GM18511 (cell line): ENCODE data around the gene GNL2.
"Not testable (repeated sequence)": the region's sequence is repeated elsewhere in the genome, so short reads cannot be mapped to it uniquely, and the experiment has no call there.

Source experiments
- ATAC-seq: cut with Tn5 transposase; IDR thresholded peaks from one replicate; pipeline ENCODE4 v1.9.1; 2021; ENCODE audit warnings: mild to moderate bottlenecking, moderate library complexity; ENCODE audit not compliant: unreplicated experiment

The GNL2 gene

DNA sequence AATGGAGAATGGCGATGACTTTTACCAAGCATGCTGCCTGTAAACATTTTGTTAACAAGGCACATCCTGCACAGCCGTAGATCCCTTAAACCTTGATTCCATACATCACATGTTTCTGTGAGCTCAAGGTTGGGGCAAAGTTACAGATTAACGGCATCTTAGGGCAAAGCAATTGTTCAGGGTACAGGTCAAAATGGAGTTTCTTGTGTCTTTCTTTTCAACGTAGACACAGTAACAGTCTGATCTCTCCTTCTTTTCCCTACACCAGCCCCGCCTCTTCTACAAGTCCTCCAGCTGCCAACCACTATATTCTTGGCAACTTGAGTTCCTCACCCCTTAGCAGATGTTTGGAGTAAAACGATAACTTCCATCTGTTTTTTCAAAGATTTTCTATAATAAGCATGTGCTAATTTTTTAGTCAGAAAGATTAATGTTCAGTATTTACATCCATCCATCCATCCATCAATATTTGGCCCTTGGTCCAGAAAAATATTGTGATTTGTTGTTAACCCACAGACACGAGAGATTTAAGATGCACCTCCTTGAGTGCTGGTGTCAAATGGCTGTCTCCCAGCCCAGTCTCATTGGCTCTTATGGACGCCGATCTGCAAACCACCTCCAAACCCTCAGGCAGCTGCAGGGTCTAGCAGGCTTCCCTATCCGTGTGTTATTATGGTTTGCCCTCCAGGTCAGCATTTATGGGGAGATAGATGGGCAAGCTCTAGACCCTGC, 35.2 kb downstream of the GNL2 start:
- no peak for ATAC-seq

- not testable (repeated sequence) for ATAC-seq
These were observed 35.8 kb downstream of the GNL2 start for GRCh38 chr1:37559957-37560379.

DNA sequence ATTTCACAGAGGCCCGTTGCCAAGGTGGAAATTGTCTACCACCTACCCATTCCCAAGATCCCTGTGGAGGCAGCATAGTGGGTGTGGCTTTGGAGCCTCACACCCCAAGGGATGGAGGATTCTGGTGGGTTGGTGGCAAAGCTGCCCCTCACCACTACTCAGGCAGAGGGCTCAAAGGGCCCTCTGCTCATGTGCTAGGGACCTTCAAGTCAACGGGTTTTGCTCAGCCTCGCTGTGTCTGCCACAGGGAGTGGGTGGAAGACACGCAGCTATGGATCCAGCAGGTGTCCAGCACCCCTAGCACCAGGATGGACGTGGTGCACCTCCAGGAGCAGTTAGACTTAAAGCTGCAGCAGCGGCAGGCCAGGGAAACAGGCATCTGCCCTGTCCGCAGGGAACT, 36.7 kb downstream of the GNL2 start:
- no peak for ATAC-seq

DNA sequence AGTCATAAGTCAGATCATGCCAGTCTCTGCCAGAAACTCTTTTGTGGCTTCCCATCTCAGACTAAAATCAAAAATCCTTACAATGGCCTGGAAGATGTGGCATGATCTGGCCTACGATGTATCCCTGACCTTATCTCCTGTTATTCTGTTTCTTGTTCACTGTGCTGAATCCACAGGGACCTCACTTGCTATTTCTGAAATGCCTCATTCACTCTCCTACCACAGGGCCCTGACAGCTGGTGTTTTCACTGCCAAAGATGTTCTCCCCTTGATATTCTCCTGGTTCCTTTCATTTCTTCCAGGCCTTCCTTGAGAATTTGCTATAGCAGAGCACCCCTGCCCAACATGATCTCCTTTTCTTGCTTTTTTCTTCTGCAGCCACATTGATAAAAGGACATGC, 37.3 kb downstream of the GNL2 start:
- ATAC-seq: no peak

GRCh38 chr1:37557402-37557801, 38.3 kb downstream of the GNL2 start:
- ATAC-seq: no peak

GRCh38 chr1:37556712-37557196, 39.0 kb downstream of the GNL2 start, which contains the start of gene DNALI1:
Gene DNALI1 (plus strand): TSS chr1:37556940. CDS start chr1:37556995, 55 bp downstream.
- no peak for ATAC-seq

DNA sequence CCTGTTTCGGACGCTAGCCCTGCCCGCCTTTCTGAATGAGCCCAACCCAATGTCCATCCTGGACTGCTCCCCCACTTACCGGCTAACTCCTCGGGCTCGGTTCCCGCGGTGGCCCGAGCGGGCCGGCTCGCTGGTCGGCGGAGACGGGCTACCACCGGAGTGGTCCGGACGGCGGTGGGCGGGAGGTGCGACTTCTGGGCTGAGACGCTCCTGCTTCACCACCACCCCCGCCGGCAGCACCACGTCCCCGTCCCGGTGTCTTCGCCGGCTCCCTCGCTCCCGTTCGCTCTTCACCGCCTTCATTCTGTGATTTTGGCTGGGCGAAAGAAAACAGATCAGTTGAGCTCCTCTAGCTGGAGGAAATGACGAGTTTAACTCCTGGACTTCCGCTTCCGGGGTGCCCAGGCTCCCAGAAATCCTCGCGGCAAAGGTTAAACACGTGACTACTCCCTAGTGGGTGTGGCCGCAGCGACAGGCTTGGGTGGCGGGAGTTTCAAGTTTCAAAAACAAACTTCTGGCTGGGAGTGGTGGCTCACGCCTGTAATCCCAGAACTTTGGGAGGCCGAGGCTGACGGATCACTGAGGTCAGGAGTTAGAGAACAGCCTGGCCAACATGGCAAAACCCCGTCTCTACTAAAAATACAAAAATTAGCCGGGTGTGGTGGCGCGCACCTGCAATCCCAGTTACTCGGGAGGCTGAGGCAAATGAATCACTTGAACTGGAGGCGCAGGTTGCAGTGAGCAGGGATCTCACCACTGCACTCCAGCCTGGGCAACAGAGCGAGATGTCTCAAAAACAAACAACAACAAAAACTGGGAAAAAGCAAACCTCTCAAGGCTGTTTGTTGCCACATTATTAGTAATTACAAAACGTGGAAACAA, 41.6 kb downstream of the GNL2 start, which contains the start of gene SNIP1:
SNIP1 (minus strand) TSS at position 367 of the 882 bp plus-strand sequence; CDS start at position 303, 64 bp downstream.
- ATAC-seq: peak; percentile 72

DNA sequence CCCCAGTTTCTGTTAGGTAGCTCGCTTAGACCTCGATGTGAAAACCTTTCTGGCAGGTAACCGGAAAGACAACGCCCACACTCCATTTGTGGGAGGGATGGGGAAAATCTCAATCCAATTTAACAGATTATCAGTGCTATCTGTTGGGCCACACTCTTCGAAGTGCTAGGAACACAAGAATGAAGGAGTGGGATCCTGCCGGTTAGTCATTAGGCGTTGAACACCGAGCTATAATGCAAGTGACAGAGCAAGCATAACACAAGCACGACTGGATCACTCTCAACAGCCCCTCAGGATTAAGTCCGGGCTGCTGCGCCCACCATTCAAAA, 42.2 kb downstream of the GNL2 start:
- ATAC-seq: no peak

GRCh38 chr1:37549341-37549740, 46.4 kb downstream of the GNL2 start:
- no peak for ATAC-seq

DNA sequence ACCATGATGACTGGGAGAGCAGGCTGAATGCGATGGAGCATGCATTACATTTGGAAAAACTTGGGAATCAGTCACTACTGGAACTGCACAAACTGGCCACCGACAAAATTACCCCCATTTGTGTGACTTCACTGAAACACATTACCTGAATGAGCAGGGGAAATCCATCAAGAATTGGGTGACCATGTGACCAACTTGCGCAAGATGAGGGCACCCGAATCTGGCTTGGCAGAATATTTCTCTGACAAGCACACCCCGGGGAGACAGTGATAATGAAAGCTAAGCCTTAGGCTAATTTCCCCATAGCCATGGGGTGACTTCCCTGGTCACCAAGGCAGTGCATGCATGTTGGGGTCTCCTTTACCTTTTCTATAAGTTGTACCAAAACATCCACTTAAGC, 50.7 kb downstream of the GNL2 start:
- no peak for ATAC-seq

GRCh38 chr1:37544530-37544929, 51.2 kb downstream of the GNL2 start:
- ATAC-seq: no peak

DNA sequence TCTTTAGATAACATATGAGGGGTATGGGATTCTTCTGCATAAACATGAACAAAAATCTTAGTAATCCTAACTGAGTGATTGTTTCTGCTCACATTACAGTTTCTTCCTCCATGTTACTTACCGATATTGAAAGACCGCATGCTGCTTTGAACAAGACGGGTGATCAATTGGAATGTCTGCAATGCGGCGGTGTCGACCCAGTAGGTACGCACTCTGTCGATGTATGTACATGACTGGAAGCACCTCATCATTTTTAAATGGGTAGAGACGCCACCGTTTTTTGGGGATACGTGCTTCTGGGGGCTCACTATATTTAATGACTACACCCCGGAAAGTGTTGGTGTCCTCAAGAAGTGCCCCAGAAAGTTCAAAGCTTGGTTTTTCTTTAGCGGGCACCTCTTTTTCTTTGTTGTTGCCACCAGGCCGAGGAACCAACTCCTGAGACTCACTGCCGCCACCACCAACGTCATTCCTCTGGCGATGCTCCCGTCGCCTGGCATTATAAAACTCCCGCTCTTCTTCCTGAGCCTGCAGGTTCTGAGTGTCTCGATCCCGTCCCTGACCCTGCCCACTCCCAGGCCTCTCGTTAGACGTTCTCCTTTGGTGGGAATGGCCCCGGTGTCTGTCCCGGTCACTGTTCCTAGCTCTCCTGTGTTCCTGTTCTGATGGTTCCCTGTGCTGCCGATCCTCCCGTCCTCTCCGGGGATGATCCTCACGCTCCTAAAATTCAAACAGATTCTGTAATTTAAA, 55.5 kb downstream of the GNL2 start:
- no peak for ATAC-seq

DNA sequence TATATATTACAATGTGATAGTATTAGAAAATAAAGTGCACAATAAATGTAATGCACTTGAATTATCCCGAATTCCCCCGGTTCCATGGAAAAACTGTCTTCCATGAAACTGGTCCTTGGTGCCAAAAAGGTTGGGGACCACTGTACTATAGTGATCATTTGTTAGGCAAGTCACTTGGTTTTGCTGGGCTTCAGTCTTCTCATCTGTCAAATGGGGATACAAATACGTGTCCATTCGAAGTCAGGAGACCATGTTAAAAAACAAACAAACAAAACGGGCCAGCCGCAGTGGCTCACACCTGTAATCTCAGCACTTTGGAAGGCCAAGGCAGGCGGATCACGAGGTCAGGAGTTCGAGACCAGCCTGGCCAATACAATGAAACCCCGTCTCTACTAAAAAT, 56.6 kb downstream of the GNL2 start:
- ATAC-seq: not testable (repeated sequence)

DNA sequence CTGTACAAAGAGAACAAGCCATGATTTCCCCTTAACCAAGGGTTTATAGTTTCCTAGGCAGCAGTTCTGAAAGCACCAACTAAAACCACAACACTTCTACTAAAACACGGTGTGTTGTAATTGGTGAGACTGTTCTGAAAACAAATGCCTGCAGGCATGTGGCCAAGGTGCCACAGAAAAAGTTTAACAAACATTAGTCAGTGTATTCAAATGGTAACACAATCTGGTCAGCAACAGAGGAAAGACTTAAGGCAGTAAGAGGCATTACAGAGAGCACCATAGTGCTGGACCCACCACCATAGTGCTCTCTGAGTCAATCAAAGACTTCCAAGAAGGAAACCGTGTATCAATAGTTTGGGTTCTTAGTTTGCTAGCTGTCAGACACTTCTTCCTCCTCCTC, 58.4 kb downstream of the GNL2 start:
- no peak for ATAC-seq

GRCh38 chr1:37533317-37534093, 62.2 kb downstream of the GNL2 start:
- no peak for ATAC-seq

DNA sequence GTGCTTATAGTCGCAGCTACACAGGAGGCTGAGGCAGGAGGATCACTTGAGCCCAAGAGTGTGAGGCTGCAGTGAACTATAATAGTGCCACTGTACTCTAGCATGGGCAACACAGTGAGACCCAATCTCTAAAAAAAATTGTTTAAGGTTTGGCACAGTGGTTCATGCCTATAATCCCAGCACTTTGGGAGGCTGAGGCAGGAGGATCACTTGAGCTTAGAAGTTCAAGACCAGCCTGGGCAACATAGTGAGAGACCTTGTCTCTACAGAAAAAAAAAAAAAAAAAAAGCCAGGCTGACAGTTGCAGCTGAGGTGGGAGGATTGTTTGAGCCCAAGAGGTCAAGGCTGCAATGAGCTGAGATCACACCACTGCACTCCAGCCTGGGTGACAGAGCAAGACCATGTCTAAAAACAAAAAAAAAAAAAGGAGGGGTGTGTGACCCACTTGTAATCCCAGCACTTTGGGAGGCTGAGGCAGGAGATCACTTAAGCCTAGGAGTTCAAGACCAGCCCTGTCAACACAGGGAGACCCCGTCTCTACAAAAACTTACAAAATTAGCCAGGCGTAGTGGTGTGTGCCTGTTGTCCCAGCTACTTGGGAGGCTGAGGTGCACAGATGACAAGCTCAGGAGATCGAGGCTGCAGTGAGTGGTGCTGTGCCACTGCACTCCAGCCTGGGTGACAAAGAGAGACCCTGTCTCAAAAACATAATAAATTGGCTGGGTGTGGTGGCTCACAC, 63.1 kb downstream of the GNL2 start:
- not testable (repeated sequence) for ATAC-seq

- not testable (repeated sequence) for ATAC-seq
These were observed 65.8 kb downstream of the GNL2 start for GRCh38 chr1:37529888-37530287.

GRCh38 chr1:37519613-37520012, 76.1 kb downstream of the GNL2 start:
- ATAC-seq: no peak

DNA sequence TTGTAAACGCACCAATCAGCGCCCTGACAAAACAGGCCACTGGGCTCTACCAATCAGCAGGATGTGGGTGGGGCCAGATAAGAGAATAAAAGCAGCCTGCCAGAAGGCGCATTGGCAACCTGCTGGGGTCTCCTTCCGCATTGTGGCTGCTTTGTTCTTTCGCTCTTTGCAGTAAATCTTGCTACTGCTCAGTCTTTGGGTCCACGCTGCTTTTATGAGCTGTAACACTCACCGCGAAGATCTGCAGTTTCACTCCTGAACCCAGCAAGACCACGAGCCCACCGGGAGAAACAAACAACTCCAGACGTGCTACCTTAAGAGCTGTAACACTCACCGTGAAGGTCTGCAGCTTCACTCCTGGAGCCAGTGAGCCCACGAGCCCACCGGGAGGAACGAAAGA, 76.8 kb downstream of the GNL2 start:
- ATAC-seq: not testable (repeated sequence)

GRCh38 chr1:37518241-37518640, 77.5 kb downstream of the GNL2 start:
- ATAC-seq: not testable (repeated sequence)
